Heart left ventricle (tissue), 16 donors: ENCODE measurements around the gene MSRB2. TPM values are rescaled to one million over a fixed set of nuclear protein-coding genes. Genes with fewer than 3 reads are reported as not detected.

Experiments
- ATAC-seq, 4 donors: fragments of 200-7000 bp; cut with Tn5 transposase; one replicate each; pipeline ENCODE4 v1.9.1; 2020 to 2022; ENCODE audit warnings: moderate library complexity in 4 of 4, mild to moderate bottlenecking in 3 of 4, moderate number of reproducible peaks in 1 of 4
- DNase-seq, 5 donors: peaks; one replicate each; pipeline ENCODE4 v3.0.0-alpha.2; 2020
- H3K27ac ChIP-seq, 12 donors: fragments of 200-600 bp; sonication (generic) in 4 of 12; one replicate each; pipeline versions ENCODE4 v1.5.0 to v1.8.0; 2016 to 2022; ENCODE audit warnings: mild to moderate bottlenecking in 2 of 12
- H3K27me3 ChIP-seq, 9 donors: fragments of 200-600 bp; sonication (generic) in 2 of 9; one replicate each; pipeline versions ENCODE4 v1.5.1 to v1.8.0; 2016 to 2022; ENCODE audit warnings: mild to moderate bottlenecking in 3 of 9
- H3K36me3 ChIP-seq, 9 donors: fragments of 200-600 bp; sonication (generic) in 2 of 9; one replicate each; pipeline versions ENCODE4 v1.5.0 to v1.8.0; 2018 to 2022; ENCODE audit warnings: mild to moderate bottlenecking in 2 of 9
- H3K4me1 ChIP-seq, 12 donors: fragments of 200-600 bp; sonication (generic) in 4 of 12; one replicate each; pipeline versions ENCODE4 v1.5.0 to v1.8.0; 2016 to 2022; ENCODE audit warnings: mild to moderate bottlenecking in 3 of 12
- H3K4me3 ChIP-seq, 12 donors: fragments of 200-600 bp; sonication (generic) in 4 of 12; one replicate each; pipeline versions ENCODE4 v1.5.0 to v1.8.0; 2017 to 2022; ENCODE audit warnings: mild to moderate bottlenecking in 9 of 12, moderate library complexity in 4 of 12
- H3K9me3 ChIP-seq, 12 donors: fragments of 200-600 bp; sonication (generic) in 4 of 12; one replicate each; pipeline versions ENCODE4 v1.5.0 to v1.8.0; 2016 to 2022; ENCODE audit warnings: mild to moderate bottlenecking in 1 of 12
- CTCF ChIP-seq, 12 donors: fragments of 200-600 bp; sonication (generic) in 4 of 12; IDR thresholded peaks; one replicate each; pipeline versions ENCODE4 v1.5.0 to v1.8.0; 2018 to 2022; ENCODE audit warnings: antibody characterized with exemption in 12 of 12, mild to moderate bottlenecking in 5 of 12
- POLR2A ChIP-seq, 2 donors: fragments of 450-650 bp; IDR thresholded peaks; one replicate each; pipeline ENCODE4 v1.6.1; 2017; ENCODE audit warnings: antibody characterized with exemption in 2 of 2, mild to moderate bottlenecking in 2 of 2, moderate library complexity in 2 of 2
- WGBS, 4 donors: extraction: QIAGEN DNeasy Blood & Tissue Kit in 2 of 4; methylation state at CpG; one replicate each; pipeline versions ENCODE4 v1.1.5 to v1.1.7; 2013 to 2018; 5-methylcytosine and 5-hydroxymethylcytosine counted together
- intact Hi-C, 10 donors: fragments of 100-400 bp; cut with DNase I; formaldehyde crosslinking; loops; one replicate each; pipeline versions ENCODE4 v1.11.1 to v1.14.2; 2022
- polyA plus RNA-seq, 2 donors: library from polyadenylated mRNA; stranded (reverse); fragments of 200-250 nt; gene quantifications; one replicate each; pipeline ENCODE4 v1.2.3, GENCODE V29; 2013
- total RNA-seq, 9 donors: library from RNA; depleted of rRNA in 2 of 9; stranded (reverse); fragments of >200 nt in 2 of 9; fragmentation: NEBNext Ultra II Directional in 3 of 9; extraction: Animal tissue kit (Norgen Biotek cat#: 25700) in 3 of 9; gene quantifications; one replicate each; pipeline versions ENCODE4 v1.1.0 to v1.2.4, GENCODE V29; 2016 to 2023
- donor health status: ischemic (EF 13 %, LVEDD 7.1; RV severe dilation, severe dysfunction).
- donor health status: healthy with polysubstance abuse.
- donor health status: DM: no; HTN: yes; CAD: no.
- donor health status: DM: no; HTN: no; CAD: no.
- donor health status: ischemic (EF 25% LVEDD 6.9; RV normal size, moderate dysfunction).
- donor health status: ischemic (EF 25% LVEDD 5.7; RV mildly dilated, moderate dysfunction).
- donor health status: healthy.
- donor health status: DM: yes; HTN: yes; CAD: no.
- donor health status: ischemic (EF 35%, LVEDD 5.7; RV mildly dilated, moderate dysfunction).
- donor health status: nonischemic (EF 11% LVEDD 7.7; RV severe dilation, severe dysfunction).
- donor health status: DM: yes; HTN: yes; CAD: no.
- donor health status: PGD.
- donor health status: ischemic (EF 29% LVEDD 5.4; RV normal size, mild dysfunction).
- donor health status: nonischemic (EF 23%, LVEDD 6.1; RV moderate dilation, normal function).

The MSRB2 gene
- total and polyA plus RNA-seq, 11 donors = 35.1 to 200 (median 139) TPM

- Histone ChIP-seq H3K27me3 (peaks cover 0 to 7% (median 0%) of the 10 kb centered on the region in 9 donors), H3K27ac (no peak overlapping the region), H3K9me3 (no peaks in the 10 kb centered on the region), H3K4me1 (peaks cover 0 to 6% (median 0%) of the 10 kb centered on the region in 12 donors), H3K36me3 (no peaks in the 10 kb centered on the region), H3K4me3 (no peak overlapping the region)
- WGBS, 4 donors = 72 to 76% (median 75%) methylated on average over 7 of the region's 7 CpGs
- DNase-seq (no peak), ATAC-seq (no peak)
- TF ChIP-seq CTCF (IDR thresholded peaks at IDR 0.05) (no peak), POLR2A (IDR thresholded peaks at IDR 0.05) (no peak)
- intact Hi-C loops = loop anchor here in 5 of 10 donors (10.0 kb wide), 6 partner anchors 144 to 1404 kb away; no protein-coding TSS in a partner anchor
These were observed 55.7 kb downstream of the MSRB2 start for GRCh38 chr10:23151071-23151470.

GRCh38 chr10:23155169-23155568, 59.8 kb downstream of the MSRB2 start:
- peaks cover 0 to 17% (median 0%) of the 10 kb centered on the region in 9 donors for H3K27me3 ChIP-seq
- no peaks in the 10 kb centered on the region for H3K9me3 ChIP-seq
- ATAC-seq (no peak), DNase-seq (no peak)
- TF ChIP-seq POLR2A (IDR thresholded peaks at IDR 0.05) (no peak), CTCF (IDR thresholded peaks at IDR 0.05) (no peak)
- H3K36me3 ChIP-seq = no peaks in the 10 kb centered on the region
- intact Hi-C loops = loop anchor here in 7 of 10 donors (5.0 to 10.0 kb wide), 12 partner anchors 137 to 1402 kb away; no protein-coding TSS in a partner anchor
- WGBS, 4 donors = 81 to 88% (median 85%) methylated on average over 7 of the region's 7 CpGs
- H3K4me3 ChIP-seq = no peak overlapping the region
- H3K4me1 ChIP-seq = peaks cover 0 to 11% (median 0%) of the 10 kb centered on the region in 12 donors
- H3K27ac ChIP-seq = no peak overlapping the region

GRCh38 chr10:23156447-23157150, 61.2 kb downstream of the MSRB2 start:
- no peak overlapping the region for H3K4me3 ChIP-seq
- H3K9me3 ChIP-seq = no peaks in the 10 kb centered on the region
- DNase-seq = no peak
- no peak overlapping the region for H3K27ac ChIP-seq
- TF ChIP-seq CTCF (IDR thresholded peaks at IDR 0.05) = no peak
- TF ChIP-seq POLR2A (IDR thresholded peaks at IDR 0.05) = no peak
- intact Hi-C loops = loop anchor here in 7 of 10 donors (5.0 to 10.0 kb wide), 12 partner anchors 136 to 1401 kb away; no protein-coding TSS in a partner anchor
- no peaks in the 10 kb centered on the region for H3K36me3 ChIP-seq
- H3K4me1 ChIP-seq = peaks cover 0 to 5% (median 0%) of the 10 kb centered on the region in 12 donors
- WGBS, 4 donors = 58 to 65% (median 62%) methylated on average over 10 of the region's 10 CpGs
- peaks cover 0 to 19% (median 5%) of the 10 kb centered on the region in 9 donors for H3K27me3 ChIP-seq
- no peak for ATAC-seq

- H3K27me3 ChIP-seq = peaks cover 0 to 25% (median 5%) of the 10 kb centered on the region in 9 donors
These were observed 61.9 kb downstream of the MSRB2 start for GRCh38 chr10:23157239-23157681.

More at GRCh38 chr10:23157239-23157681, 61.9 kb downstream of the MSRB2 start:
- DNase-seq (no peak), ATAC-seq (no peak)
- Histone ChIP-seq H3K36me3 (no peaks in the 10 kb centered on the region), H3K4me3 (no peak overlapping the region), H3K4me1 (peaks cover 0 to 5% (median 0%) of the 10 kb centered on the region in 12 donors), H3K27ac (no peak overlapping the region), H3K9me3 (no peaks in the 10 kb centered on the region)
- intact Hi-C loops = loop anchor here in 7 of 10 donors (5.0 to 10.0 kb wide), 12 partner anchors 135 to 1400 kb away; no protein-coding TSS in a partner anchor
- no peak for TF ChIP-seq POLR2A (IDR thresholded peaks at IDR 0.05)
- TF ChIP-seq CTCF (IDR thresholded peaks at IDR 0.05) = no peak
- WGBS, 4 donors = 68 to 72% (median 69%) methylated on average over 10 to 14 of the region's 14 CpGs
